Lung (tissue), 12 donors: ENCODE measurements around the gene MARCHF3. TPM values are rescaled to one million over a fixed set of nuclear protein-coding genes. Genes with fewer than 3 reads are reported as not detected.
A peak's percentile ranks its signal among the peaks of the same experiment; 100 is the strongest.

Experiments
- ATAC-seq: fragments of 200-7000 bp; cut with Tn5 transposase; one replicate; pipeline ENCODE4 v1.9.1; 2020; ENCODE audit warnings: moderate number of reproducible peaks; ENCODE audit not compliant: insufficient read depth, low FRiP score
- DNase-seq, 3 donors: peaks; one replicate each; pipeline ENCODE4 v3.0.0-alpha.2; 2013 to 2017
- H3K27ac ChIP-seq, 2 donors: one replicate each; pipeline ENCODE4 v1.5.1; 2013; ENCODE audit warnings: mild to moderate bottlenecking in 2 of 2, moderate library complexity in 2 of 2, control low read depth in 1 of 2, inconsistent platforms in 1 of 2, low read depth in 1 of 2, low read length in 1 of 2
- H3K27me3 ChIP-seq, 3 donors: one replicate each; pipeline ENCODE4 v1.5.1; 2013; ENCODE audit warnings: low read length in 2 of 3; ENCODE audit not compliant: control insufficient read depth in 3 of 3, insufficient read depth in 3 of 3
- H3K36me3 ChIP-seq, 4 donors: one replicate each; pipeline ENCODE4 v1.5.1; 2013; ENCODE audit warnings: low read length in 4 of 4, mild to moderate bottlenecking in 1 of 4, moderate library complexity in 1 of 4; ENCODE audit not compliant: control insufficient read depth in 4 of 4, insufficient read depth in 4 of 4
- H3K4me1 ChIP-seq, 5 donors: one replicate each; pipeline ENCODE4 v1.5.1; 2013; ENCODE audit warnings: low read length in 5 of 5, mild to moderate bottlenecking in 2 of 5, moderate library complexity in 1 of 5; ENCODE audit not compliant: control insufficient read depth in 5 of 5, insufficient read depth in 5 of 5
- H3K4me3 ChIP-seq: one replicate; pipeline ENCODE4 v1.5.1; 2013; ENCODE audit warnings: mild to moderate bottlenecking, control low read depth, moderate library complexity
- H3K9ac ChIP-seq, 2 donors: one replicate each; pipeline ENCODE4 v1.5.1; 2013; ENCODE audit warnings: low read length in 2 of 2, control low read depth in 1 of 2; ENCODE audit not compliant: insufficient read depth in 1 of 2
- H3K9me3 ChIP-seq, 4 donors: one replicate each; pipeline ENCODE4 v1.5.1; 2013; ENCODE audit warnings: low read length in 3 of 4, mild to moderate bottlenecking in 1 of 4, moderate library complexity in 1 of 4; ENCODE audit not compliant: control insufficient read depth in 4 of 4, insufficient read depth in 3 of 4
- CTCF ChIP-seq: IDR thresholded peaks from 2 replicates; pipeline ENCODE4 v1.5.1; 2012; ENCODE audit warnings: mild to moderate bottlenecking; ENCODE audit errors: control extremely low read depth, extremely low read depth
- WGBS, 2 donors: extraction: QIAGEN DNeasy Blood & Tissue Kit; methylation state at CpG; one replicate each; pipeline ENCODE4 v1.1.7; 2013; 5-methylcytosine and 5-hydroxymethylcytosine counted together
- polyA plus RNA-seq, 2 donors: library from polyadenylated mRNA; stranded (reverse); fragments of 200-250 nt; gene quantifications; one replicate each; pipeline ENCODE4 v1.2.1, GENCODE V29; 2013
- total RNA-seq, 2 donors: library from RNA; depleted of rRNA in 1 of 2; stranded (reverse); fragments of >200 nt in 1 of 2; gene quantifications; one replicate each; pipeline ENCODE4 v1.2.1, GENCODE V29; 2014 to 2021
- donor health status: control.
- donor health status: control.
- donor health status: Bipolar disorder and iron deficiency.
- donor health status: healthy.
- donor health status: DM: yes; HTN: yes; CAD: no.

Gene MARCHF3
- total and polyA plus RNA-seq, 4 donors, result 3.7 to 17.0 (median 13.1) TPM

GRCh38 chr5:127046343-127047072 lies 16.1 kb upstream of the MARCHF3 start:
- DNase-seq (no peak), ATAC-seq (no peak)
- Histone ChIP-seq H3K27me3 (no peaks in the 10 kb centered on the region), H3K36me3 (no peaks in the 10 kb centered on the region), H3K4me3 (no peak overlapping the region), H3K27ac (no peak overlapping the region), H3K4me1 (peaks cover 0 to under 1% (median 0%) of the 10 kb centered on the region in 5 donors), H3K9me3 (no peaks in the 10 kb centered on the region), H3K9ac (no peak overlapping the region)
- TF ChIP-seq CTCF, result no peak
- 95% methylated on average over 4 of the region's 4 CpGs for WGBS, 2 donors

GRCh38 chr5:127042593-127042992 lies 12.2 kb upstream of the MARCHF3 start:
- no peak overlapping the region for H3K27ac ChIP-seq
- 87 to 93% methylated on average over 2 of the region's 2 CpGs for WGBS, 2 donors
- no peak overlapping the region for H3K4me3 ChIP-seq
- no peak for ATAC-seq
- no peaks in the 10 kb centered on the region for H3K9me3 ChIP-seq
- TF ChIP-seq CTCF, result no peak
- no peaks in the 10 kb centered on the region for H3K27me3 ChIP-seq
- no peak overlapping the region for H3K9ac ChIP-seq
- no peaks in the 10 kb centered on the region for H3K36me3 ChIP-seq
- no peak for DNase-seq
- H3K4me1 ChIP-seq, result peaks cover 0 to 11% (median 0%) of the 10 kb centered on the region in 5 donors

DNA sequence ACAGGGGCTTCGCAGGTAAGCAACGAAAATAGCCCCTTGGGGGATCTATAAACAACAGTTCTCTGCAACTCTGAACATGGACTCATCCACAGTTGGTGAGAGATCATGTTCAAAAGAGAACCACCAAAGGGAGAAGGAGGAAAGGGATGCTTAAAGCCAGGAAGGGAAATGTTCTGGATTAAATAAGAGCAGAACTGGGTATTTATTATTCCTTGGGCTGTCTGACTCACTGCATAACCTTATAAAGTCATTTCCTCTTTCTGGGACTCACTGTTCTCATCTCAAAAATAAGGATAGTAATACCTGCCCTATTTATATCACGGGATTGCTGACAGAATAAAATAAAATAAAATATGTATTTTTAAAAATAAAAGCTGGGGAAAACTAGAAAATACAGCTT lies 11.2 kb upstream of the MARCHF3 start:
- peaks cover 0 to 11% (median 0%) of the 10 kb centered on the region in 5 donors for H3K4me1 ChIP-seq
- H3K9ac ChIP-seq, result no peak overlapping the region
- no peak for ATAC-seq
- 85 to 89% methylated on average over 3 of the region's 3 CpGs for WGBS, 2 donors
- no peak for DNase-seq
- no peak overlapping the region for H3K4me3 ChIP-seq
- H3K36me3 ChIP-seq, result no peaks in the 10 kb centered on the region
- H3K27ac ChIP-seq, result peak overlapping the region in 1 of 2 donors; percentile 57
- TF ChIP-seq CTCF, result no peak
- H3K27me3 ChIP-seq, result no peaks in the 10 kb centered on the region
- H3K9me3 ChIP-seq, result no peaks in the 10 kb centered on the region
